Neural progenitor cell (in vitro differentiated cells): ENCODE results near the gene ADD3.

ENCODE experiments used
- CTCF ChIP-seq: fragments of 200-600 bp; sonication (generic); IDR thresholded peaks from 2 replicates; pipeline ENCODE4 v1.5.1; 2017; ENCODE audit warnings: antibody characterized with exemption, mild to moderate bottlenecking
- EZH2 ChIP-seq: fragments of 200-600 bp; sonication (generic); IDR thresholded peaks from 2 replicates; pipeline ENCODE4 v1.6.1; 2017; ENCODE audit warnings: antibody characterized with exemption, mild to moderate bottlenecking, moderate library complexity

GRCh38 chr10:110036640-110037039 lies 28.9 kb downstream of the ADD3 start:
- TF ChIP-seq CTCF (no peak), EZH2 (no peak)
